K562 (cell line): ENCODE measurements around the gene NR1I3. TPM values are rescaled to one million over a fixed set of nuclear protein-coding genes. Genes with fewer than 3 reads are reported as not detected.

ENCODE experiments used
- ATAC-seq: fragments of 200-7000 bp; cut with Tn5 transposase; 3 replicates; pipeline ENCODE4 v1.9.1; 2020; ENCODE audit warnings: moderate library complexity
- BruUV-seq: library from RNA; stranded (reverse); fragments of 400-500 nt; replicated peaks from 2 replicates; lab custom pipeline; 2021; lab: Mats Ljungman, UMichigan
- CTCF ChIA-PET: fragments of 300-600 bp; formaldehyde crosslinking; extraction: SDS; loops from one replicate; lab custom pipeline; 2021; ENCODE audit warnings: low intra/inter-chr PET ratio; lab: Yijun Ruan, JAX
- POLR2A ChIA-PET: fragments of 300-600, 350-650 bp; sonication (Branson Sonifier 250); formaldehyde crosslinking; extraction: SDS; loops from one replicate; lab custom pipeline; 2021; ENCODE audit warnings: antibody characterized with exemption, inconsistent platforms; lab: Yijun Ruan, JAX
- DNase-seq, 4 experiments: peaks; one replicate each; pipeline versions ENCODE4 v3.0.0 to v3.0.0-alpha.2; 2011 to 2018; ENCODE audit warnings: low spot score in 3 of 4, mixed read lengths in 3 of 4; ENCODE audit errors: extremely low read depth in 1 of 4
- FAIRE-seq: peaks from 2 replicates; lab custom pipeline; 2011; peaks lifted over from hg19 to GRCh38; lab: Jason Lieb, UNC
- H2AFZ ChIP-seq: 2 replicates; pipeline ENCODE4 v1.6.0; 2011; ENCODE audit warnings: low read depth, low read length, control low read depth, inconsistent platforms
- H3K27ac ChIP-seq: fragments of 200-600 bp; 3 replicates; pipeline ENCODE4 v1.8.0; 2011; ENCODE audit warnings: low read depth, mild to moderate bottlenecking, control low read depth, inconsistent platforms, low read length, moderate library complexity, mixed read lengths; ENCODE audit errors: extremely low read depth
- H3K27me3 ChIP-seq, 2 experiments: fragments of 300-600 bp in 1 of 2; 2 replicates in 1 of 2; 3 replicates in 1 of 2; pipeline versions ENCODE4 v1.6.0 to v1.8.0; 2011; ENCODE audit warnings: inconsistent platforms in 2 of 2, low read length in 2 of 2, mild to moderate bottlenecking in 1 of 2, mixed read lengths in 1 of 2, moderate library complexity in 1 of 2; ENCODE audit not compliant: control insufficient read depth in 2 of 2, insufficient read depth in 2 of 2
- H3K36me3 ChIP-seq: fragments of 300-600 bp; 3 replicates; pipeline ENCODE4 v1.8.0; 2011; ENCODE audit warnings: mild to moderate bottlenecking, low read length, inconsistent platforms; ENCODE audit not compliant: control insufficient read depth, insufficient read depth
- H3K4me1 ChIP-seq, 2 experiments: fragments of 200-600 bp in 1 of 2; replicated peaks in 1 of 2; 2 replicates in 1 of 2; 3 replicates in 1 of 2; pipeline versions ENCODE4 v1.5.1 to v1.8.0; 2011; ENCODE audit warnings: inconsistent platforms in 2 of 2, low read length in 2 of 2, mild to moderate bottlenecking in 1 of 2, mixed read lengths in 1 of 2, moderate library complexity in 1 of 2; ENCODE audit not compliant: control insufficient read depth in 2 of 2, insufficient read depth in 2 of 2
- H3K4me2 ChIP-seq: 2 replicates; pipeline ENCODE4 v1.6.1; 2011; ENCODE audit warnings: low read length, control low read depth, inconsistent platforms, mixed read lengths; ENCODE audit not compliant: insufficient read depth
- H3K4me3 ChIP-seq: fragments of 200-600 bp; sonication (generic), shearing (Covaris generic); 2 replicates; pipeline ENCODE4 v1.5.1; 2016; ENCODE audit warnings: control low read depth, inconsistent platforms
- H3K79me2 ChIP-seq: fragments of 200-600 bp; 3 replicates; pipeline ENCODE4 v1.8.0; 2011; ENCODE audit warnings: low read length, inconsistent platforms; ENCODE audit not compliant: control insufficient read depth, insufficient read depth
- H3K9ac ChIP-seq, 2 experiments: 2 replicates each; pipeline versions ENCODE4 v1.6.0 to v1.6.1; 2011; ENCODE audit warnings: low read depth in 2 of 2, low read length in 2 of 2, control low read depth in 1 of 2, inconsistent platforms in 1 of 2, mild to moderate bottlenecking in 1 of 2, mixed read lengths in 1 of 2; ENCODE audit not compliant: insufficient read depth in 1 of 2
- H3K9me1 ChIP-seq: one replicate; pipeline ENCODE4 v1.6.0; 2011; ENCODE audit warnings: inconsistent platforms, mild to moderate bottlenecking, low read length, moderate library complexity; ENCODE audit not compliant: control insufficient read depth, insufficient read depth
- H3K9me3 ChIP-seq: replicated peaks from 2 replicates; pipeline ENCODE4 v1.5.1; 2011; ENCODE audit warnings: low read depth, low read length, inconsistent platforms; ENCODE audit not compliant: control insufficient read depth, insufficient read depth
- H4K20me1 ChIP-seq: replicated peaks from 2 replicates; pipeline ENCODE4 v1.6.1; 2011; ENCODE audit warnings: low read length, inconsistent platforms, mixed read lengths; ENCODE audit not compliant: control insufficient read depth, insufficient read depth
- CCAR2 ChIP-seq: fragments of 200-400 bp; formaldehyde crosslinking; IDR thresholded peaks from 2 replicates; pipeline ENCODE4 v1.6.1; 2017; ENCODE audit warnings: mild to moderate bottlenecking, low read depth, low read length
- LARP7 ChIP-seq: fragments of 450-650 bp; IDR thresholded peaks from 2 replicates; pipeline ENCODE4 v1.6.1; 2016
- NFIC ChIP-seq: fragments of 450-650 bp; IDR thresholded peaks from 2 replicates; pipeline ENCODE4 v1.6.1; 2017; ENCODE audit warnings: mild to moderate bottlenecking, inconsistent platforms
- POLR2AphosphoS5 ChIP-seq: IDR thresholded peaks from 2 replicates; pipeline ENCODE4 v1.6.1; 2011; ENCODE audit warnings: mild to moderate bottlenecking, low read depth, low read length, moderate library complexity; ENCODE audit not compliant: control insufficient read depth, insufficient read depth
- RBFOX2 ChIP-seq: fragments of 200-400 bp; formaldehyde crosslinking; IDR thresholded peaks from 2 replicates; pipeline ENCODE4 v1.6.1; 2017; ENCODE audit warnings: low read depth, mild to moderate bottlenecking, low read length, moderate library complexity
- RHOXF2B ChIP-seq: fragments of 250-450 bp; sonication (Bioruptor Pico); conservative IDR thresholded peaks from 2 replicates; pipeline ENCODE4 v1.5.1; 2021
- YBX1 ChIP-seq: fragments of 450-650 bp; IDR thresholded peaks from 2 replicates; pipeline ENCODE4 v1.7.1; 2016; ENCODE audit warnings: mild to moderate bottlenecking
- WGBS: fragments of 100-300 bp; shearing (Covaris generic); methylation state at CpG from one replicate; pipeline ENCODE4 v1.1.6; 2016; ENCODE audit warnings: low coverage, mixed read lengths; ENCODE audit not compliant: insufficient coverage; ENCODE audit errors: missing lambda C conversion rate; 5-methylcytosine and 5-hydroxymethylcytosine counted together
- in situ Hi-C: fragments of 300-500 bp; cut with MboI; formaldehyde crosslinking; loops from 4 replicates; pipeline ENCODE4 v1.15.0; 2018; ENCODE audit warnings: inconsistent platforms, mixed read lengths
- intact Hi-C: fragments of 100-400 bp; cut with micrococcal nuclease; formaldehyde crosslinking; loops from 2 replicates; pipeline ENCODE4 v1.14.2; 2022
- polyA plus RNA-seq, 8 experiments: library from polyadenylated mRNA; depleted of rRNA in 4 of 8; stranded (reverse) in 5 of 8; unstranded in 3 of 8; fragments of >200 nt; fragmentation: Nextera tagmentation in 2 of 8; fragmentation: Illumina TruSeq in 1 of 8; extraction: Ambion mirVana in 2 of 8; extraction: Trizol in 1 of 8; gene quantifications; 2 replicates each; pipeline versions ENCODE4 v1.2.1 to v1.2.3, GENCODE V29; 2011 to 2014; ENCODE audit warnings: inconsistent platforms in 1 of 8, missing spikeins in 1 of 8
- total RNA-seq, 7 experiments: library from RNA; depleted of rRNA in 6 of 7; stranded (reverse); fragments of >200 nt in 6 of 7; fragmentation: Illumina TruSeq in 2 of 7; extraction: Trizol in 2 of 7; gene quantifications; 2 replicates each; pipeline versions ENCODE4 v1.2.1 to v1.2.3, GENCODE V29; 2011 to 2021; ENCODE audit warnings: low replicate concordance in 1 of 7

NR1I3 gene
- total and polyA plus RNA-seq, 9 of the 15 experiments (the other 6 are each of a cell fraction or from before 2014, with no cell fraction given) = 0.11 TPM; not detected in 8

DNA sequence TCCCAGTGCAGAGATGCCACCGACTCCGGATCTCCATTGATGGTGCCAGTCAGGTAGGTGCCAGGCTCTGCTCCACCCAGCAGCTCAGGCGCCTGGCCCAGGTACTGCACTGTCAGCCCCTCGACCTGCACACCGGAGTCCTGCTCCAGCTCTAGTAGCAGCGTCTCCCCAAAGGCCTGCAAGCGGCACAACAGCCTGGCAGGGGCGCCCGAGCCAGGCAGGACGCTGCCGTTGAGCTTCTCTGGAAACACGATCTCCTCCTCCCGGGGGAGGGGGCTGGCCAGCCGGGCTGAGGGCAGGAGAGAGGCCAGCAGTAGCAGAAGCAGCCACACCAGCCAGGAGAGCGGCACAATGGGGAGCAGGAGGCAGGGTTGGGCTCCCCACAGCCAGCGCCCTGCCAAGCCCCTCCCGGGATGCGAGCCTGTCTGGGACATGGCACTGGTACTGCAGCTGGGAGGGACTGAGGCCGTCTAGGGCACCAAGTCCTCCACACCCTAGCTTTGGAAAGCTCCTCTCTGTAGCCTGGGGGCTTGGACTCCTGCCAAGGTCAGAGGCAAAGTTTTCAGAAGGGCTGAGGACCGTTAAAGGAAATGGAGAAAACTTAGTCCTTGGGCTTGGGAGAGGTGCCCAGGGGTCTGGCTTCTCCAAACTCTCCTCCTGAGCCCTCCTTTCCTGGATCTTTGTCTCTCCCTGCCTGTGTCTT is 39.7 kb downstream of the NR1I3 start:
- POLR2A ChIA-PET = interaction anchor here (0.6 to 1.2 kb wide), 6 partner anchors 12 to 191 kb away, joined by 3 to 5 read pairs (median 3); partner anchors contain the start of genes DEDD and PPOX
- Histone ChIP-seq H3K36me3 (peaks cover 2% of the 10 kb centered on the region; the same call in 1 of the 3 replicates), H3K27ac (peak overlapping the region; percentile 99), H3K4me3 (no peak overlapping the region), H2AFZ (peak overlapping the region; percentile 97), H4K20me1 (no peaks in the 10 kb centered on the region), H3K79me2 (peaks cover 14% of the 10 kb centered on the region), H3K9me1 (no peaks in the 10 kb centered on the region), H3K9me3 (no peaks in the 10 kb centered on the region), H3K27me3 (no peaks in the 10 kb centered on the region), H3K4me1 (peaks cover 56 to 61% of the 10 kb centered on the region in 2 experiments), H3K4me2 (peak overlapping the region; percentile 59), H3K9ac (peak overlapping the region; percentile 83 to 85; a peak in 3 of 4 replicates)
- TF ChIP-seq YBX1 (no peak), POLR2AphosphoS5 (no peak), NFIC (peak; percentile 90), CCAR2 (no peak), RBFOX2 (peak; percentile 57; the same call in 1 of the 2 replicates), RHOXF2B (CRISPR knock-in tag) (no peak), LARP7 (no peak)
- ATAC-seq (no peak), FAIRE-seq (peak; percentile 35), DNase-seq (peak in 1 of 4 experiments; percentile 56)
- in situ Hi-C loops (no loop called here), intact Hi-C loops (no loop called here)
- CTCF ChIA-PET = no interaction called here
- 60% methylated on average over 14 of the region's 20 CpGs for WGBS
- BruUV-seq = TSS peak; percentile 63
